GM19328 (cell line): ENCODE results near the gene NRN1L.

Experiments
- ATAC-seq: cut with Tn5 transposase; IDR thresholded peaks from one replicate; pipeline ENCODE4 v1.9.1; 2021; ENCODE audit warnings: mild to moderate bottlenecking, moderate library complexity; ENCODE audit not compliant: unreplicated experiment

The NRN1L gene

DNA sequence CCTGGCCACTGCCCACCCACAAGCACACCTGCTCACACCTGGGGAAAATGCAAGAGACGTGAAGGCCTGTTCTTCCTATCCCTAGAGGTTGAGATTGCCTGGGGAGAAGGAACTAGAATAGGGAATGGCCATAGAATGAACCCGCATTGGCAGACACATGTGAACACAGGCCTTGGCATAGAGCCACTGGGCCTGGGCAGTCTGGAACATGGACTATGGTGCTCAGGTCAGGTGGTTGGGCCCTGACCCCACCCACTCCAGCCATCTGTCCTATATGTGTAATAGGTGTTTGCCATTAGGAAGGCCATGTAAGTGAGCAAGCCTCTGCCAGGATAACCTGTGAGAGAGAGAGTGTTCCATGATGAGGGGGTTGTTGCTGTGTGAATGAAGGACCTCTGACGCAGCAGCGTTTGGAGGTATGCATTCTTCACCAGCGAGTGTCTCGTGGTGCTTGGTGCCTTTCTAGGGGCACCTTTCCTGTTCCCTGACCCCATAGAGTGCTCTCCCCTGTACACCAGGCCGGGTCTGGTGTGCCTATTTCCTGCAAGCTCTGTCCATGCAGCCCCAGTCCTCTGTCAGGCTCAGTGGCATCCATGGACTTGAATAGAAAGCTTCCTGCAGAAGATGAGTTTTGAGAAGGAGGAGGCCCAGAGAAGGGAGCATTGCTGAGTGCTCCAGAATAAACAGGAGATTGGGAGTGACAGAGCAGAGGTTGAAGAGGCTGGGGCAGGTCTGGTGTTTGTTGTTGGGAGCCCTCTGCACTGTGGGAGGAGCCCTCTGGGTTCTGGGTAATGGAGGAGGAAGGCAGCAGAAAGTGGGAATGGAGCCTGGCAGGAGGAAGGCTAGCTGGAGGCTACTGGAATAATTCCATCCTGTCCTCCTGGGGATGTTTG, 31.4 kb downstream of the NRN1L start:
- no peak for ATAC-seq

DNA sequence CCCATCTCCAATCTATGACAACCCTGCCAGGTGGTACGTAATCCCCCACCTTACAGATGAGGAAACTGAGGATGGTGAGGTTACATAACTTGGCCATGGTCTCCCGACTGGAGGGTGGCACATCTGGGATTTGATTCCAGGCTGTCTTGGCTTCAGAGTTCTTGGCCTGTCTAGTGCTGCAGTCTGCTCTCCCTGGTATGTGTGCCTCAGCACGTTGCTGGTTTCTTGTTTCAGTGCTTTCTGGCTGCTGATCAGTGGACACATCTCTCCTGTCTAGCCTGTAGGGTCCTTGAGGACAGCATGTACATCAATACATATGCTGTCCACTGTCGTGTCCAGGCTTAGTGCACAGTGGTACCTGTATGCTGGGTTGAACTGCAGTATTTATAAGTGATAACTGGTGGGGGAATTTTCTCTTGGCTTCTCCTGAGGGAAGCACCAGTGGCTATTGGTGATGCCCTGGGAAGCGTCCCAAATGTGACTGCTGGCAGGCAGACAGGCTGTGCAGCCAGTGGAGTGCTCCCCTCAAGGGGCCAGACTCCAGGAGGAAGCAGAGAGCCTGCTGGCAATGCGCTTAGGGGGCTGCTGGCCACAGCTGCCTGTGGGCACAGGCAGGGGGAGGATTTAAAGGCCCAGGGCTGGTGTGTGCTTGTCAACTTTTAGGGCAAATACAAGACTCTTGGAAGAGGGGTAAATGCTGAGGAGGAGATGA, 32.6 kb downstream of the NRN1L start:
- ATAC-seq: no peak

DNA sequence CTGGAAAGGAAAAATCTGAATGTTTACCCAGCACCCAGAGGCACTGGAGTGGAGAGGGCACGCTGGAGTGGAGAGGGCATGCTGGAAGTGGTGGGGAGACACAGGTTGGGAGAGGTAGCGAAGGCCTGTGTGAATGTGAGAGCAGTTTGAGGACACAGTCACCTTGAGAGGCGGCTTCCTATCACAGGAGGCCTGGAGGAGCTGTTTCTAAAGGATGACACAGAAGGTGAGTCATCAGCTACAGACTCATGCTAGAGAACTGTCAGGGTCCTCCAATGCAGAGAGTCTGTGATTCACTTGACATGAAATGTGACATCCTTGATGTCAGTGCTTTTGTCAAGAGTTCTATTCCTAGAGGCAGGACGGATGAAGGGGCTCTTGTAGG, 33.2 kb downstream of the NRN1L start:
- ATAC-seq: no peak

DNA sequence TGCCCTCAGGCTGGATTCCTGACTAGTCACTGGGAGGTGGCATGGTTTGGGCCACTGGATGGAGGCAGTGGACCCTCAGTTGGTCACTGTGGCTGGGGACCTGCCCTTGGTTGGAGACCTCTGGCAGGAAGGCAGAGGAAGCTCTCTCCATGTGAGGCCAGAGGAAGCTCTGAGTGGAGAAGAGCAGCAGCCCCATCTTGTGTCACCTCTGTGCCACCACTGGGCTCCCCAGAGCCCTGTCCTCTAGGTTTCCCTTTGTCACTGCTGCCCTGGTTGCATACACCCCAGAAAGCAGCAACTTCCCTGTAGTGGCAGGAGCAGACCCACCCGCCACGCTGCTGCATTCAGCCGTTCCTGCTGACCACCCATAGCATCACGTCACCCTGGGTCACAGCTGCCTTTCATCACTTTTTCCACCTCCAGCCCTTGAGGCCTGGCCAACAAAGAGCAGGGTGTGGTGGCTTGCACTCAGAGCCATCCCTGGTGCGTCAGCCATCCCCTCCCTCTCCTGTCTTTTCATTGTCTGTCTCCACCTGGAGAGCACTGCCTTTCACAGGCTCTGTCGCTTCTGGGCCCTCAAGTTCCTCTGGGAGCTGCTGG, 35.0 kb downstream of the NRN1L start:
- ATAC-seq: no peak

DNA sequence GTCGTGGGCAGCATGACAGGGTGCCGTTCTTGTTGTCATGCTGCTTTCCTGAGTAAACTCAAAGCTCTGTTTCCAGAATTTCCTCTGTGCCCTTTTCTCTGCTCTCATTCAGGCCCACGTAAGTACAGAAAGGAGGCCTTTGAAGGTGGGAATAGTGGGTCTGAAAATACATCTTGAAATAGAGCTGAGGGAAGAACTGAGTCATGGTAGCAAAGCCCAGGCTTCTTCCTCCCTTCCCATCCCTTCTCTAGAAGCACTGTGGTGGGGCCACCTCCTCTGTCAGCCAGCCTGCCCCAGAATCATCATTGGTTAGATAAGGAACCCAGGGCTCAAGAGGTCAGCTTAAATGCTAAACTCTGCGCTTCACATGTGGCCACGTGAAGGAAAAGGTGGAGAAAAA, 37.5 kb downstream of the NRN1L start:
- ATAC-seq: no peak

DNA sequence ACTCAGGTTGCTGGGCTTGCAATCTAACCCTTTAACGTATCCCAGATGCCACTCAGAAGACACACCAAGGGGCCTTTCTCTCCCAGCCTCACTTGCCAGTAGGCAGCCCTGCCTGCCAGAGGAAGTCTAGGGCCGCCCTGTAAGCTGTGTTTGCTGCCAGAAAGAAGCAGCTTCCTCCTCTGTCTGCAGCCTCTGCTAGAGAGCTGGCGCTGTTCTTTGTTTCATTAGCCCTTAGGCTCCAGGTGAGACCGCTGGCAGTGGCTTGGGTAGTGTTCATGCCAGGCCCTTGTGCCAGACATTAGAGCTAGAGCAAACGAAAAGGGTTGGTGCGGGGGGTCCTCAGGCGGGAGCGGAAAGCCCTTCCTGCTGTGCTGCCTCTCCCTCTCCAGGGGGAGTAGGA, 38.1 kb downstream of the NRN1L start:
- no peak for ATAC-seq

DNA sequence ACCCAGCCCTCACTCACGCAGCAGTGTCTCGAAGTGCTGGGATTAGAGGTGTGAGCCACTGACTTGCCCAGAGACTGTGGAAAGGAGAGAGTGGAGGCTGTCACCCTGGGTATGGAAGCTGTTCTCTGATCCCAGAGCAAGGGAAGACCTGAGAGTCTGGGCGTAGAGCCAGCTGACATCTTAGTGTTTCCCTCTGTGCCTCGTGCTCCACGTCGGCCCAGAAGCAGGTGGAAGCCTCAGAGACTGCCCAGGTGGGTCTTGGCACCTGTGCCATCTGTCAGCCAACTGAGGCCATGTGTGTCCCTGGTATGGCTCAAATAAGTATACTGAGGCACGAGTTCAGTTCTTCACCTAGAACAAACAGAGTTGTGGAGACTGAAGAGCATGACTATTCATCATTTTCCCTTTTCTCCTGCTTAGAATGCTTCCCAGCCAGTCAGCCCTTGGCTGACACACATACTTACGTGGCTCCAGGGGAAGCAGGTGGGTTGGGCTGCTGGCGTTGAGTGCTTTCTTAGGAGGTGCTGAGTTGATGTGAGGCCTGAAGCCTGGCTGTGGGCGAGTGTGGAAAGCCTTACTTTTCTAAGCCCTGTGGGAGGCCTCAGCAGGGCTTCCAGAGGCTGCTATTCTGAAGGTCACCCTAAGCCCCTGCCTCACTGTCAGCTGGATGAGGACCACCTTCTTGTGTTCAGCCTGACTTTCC, 38.9 kb downstream of the NRN1L start:
- ATAC-seq: no peak

DNA sequence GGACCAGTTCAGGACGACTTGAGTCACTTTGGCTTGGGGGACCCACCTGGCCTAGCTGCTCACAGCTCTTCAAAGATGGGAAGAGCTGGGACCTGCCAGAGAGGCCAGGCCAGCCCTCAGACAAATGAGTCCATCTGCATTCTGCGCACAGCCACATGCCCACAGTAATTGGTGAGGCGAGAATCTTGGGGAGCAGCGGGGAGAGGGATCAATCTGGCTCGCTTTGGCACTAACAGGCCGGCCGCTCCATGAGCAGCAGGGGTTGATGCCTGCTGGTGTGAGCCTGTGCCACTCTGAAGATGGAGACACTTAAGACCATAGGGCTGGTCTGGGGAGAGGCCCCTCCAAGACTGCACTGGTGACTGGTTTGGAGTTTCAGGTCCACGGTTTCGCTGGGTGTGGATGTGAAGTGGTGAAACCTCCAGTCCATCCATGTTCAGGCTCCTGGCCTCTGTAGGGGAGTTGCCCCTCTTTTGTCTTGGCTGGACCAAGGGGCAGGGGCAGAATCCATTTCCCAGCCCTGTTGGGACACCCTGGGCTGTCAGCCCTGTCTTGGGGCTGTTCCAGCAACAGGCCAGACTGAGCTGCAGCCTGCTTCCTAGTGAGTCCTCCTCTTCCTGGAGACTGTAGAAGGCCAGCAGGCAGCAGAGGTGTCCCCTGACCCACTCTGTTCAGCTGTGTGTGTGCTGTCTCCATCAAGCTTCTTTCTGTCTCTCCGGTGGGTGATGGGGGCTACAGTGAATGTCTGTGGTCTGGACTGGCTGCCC, 39.6 kb downstream of the NRN1L start:
- no peak for ATAC-seq

DNA sequence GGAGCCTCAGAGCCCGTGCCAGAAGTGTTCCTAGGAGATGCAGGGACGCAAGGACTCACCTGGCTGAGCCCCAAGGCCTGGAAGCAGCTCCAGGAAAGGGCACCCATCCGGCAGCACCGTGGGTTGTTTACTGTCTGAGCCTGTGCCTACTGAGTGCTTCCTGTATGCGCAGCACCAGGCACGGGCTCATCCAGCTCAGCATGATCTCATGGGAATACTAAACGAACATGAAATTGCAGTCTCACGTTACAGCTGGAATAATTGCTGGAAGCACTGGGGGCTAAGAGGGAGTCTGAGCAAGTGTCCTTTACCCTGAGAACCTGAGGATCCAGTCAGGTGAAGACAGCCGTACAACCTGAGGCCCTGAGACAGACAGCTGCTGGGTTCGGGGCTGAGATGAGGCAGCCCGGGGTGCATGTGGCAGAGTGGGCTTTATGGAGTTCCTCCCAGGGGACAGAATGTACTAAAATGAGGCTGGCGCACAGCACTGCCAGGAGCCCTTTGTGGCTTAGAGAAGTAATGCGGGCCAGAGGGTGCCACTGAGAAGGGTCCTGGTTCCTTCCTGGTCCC, 41.6 kb downstream of the NRN1L start:
- no peak for ATAC-seq

DNA sequence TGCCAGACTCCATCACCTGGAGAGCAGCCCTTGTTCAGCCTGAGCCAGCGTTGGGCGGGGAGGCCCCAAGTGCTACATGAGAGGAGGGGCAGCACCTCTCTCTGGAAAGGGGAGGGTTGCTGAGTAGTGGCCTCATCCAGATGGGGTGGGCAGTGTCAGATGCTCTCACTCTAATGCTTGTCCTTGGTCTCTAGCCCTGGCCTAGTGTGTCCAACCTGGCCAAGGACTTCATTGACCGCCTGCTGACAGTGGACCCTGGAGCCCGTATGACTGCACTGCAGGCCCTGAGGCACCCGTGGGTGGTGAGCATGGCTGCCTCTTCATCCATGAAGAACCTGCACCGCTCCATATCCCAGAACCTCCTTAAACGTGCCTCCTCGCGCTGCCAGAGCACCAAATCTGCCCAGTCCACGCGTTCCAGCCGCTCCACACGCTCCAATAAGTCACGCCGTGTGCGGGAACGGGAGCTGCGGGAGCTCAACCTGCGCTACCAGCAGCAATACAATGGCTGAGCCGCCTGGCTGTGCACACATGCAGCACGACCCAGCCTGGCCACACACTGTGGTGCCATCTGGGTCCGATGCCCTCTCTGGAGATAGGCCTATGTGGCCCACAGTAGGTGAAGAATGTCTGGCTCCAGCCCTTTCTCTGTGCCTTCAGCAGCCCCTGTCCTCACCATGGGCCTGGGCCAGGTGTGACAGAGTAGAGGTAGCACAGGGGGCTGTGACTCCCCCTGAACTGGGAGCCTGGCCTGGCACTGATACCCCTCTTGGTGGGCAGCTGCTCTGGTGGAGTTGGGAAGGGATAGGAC, 42.7 kb downstream of the NRN1L start:
- no peak for ATAC-seq

DNA sequence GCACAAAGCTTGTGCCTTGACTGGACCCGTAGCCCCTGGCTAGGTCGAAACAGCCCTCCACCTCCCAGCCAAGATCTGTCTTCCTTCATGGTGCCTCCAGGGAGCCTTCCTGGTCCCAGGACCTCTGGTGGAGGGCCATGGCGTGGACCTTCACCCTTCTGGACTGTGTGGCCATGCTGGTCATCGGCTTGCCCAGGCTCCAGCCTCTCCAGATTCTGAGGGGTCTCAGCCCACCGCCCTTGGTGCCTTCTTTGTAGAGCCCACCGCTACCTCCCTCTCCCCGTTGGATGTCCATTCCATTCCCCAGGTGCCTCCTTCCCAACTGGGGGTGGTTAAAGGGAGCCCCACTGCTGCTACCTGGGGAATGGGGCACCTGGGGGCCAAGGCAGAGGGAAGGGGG, 43.5 kb downstream of the NRN1L start:
- no peak for ATAC-seq

DNA sequence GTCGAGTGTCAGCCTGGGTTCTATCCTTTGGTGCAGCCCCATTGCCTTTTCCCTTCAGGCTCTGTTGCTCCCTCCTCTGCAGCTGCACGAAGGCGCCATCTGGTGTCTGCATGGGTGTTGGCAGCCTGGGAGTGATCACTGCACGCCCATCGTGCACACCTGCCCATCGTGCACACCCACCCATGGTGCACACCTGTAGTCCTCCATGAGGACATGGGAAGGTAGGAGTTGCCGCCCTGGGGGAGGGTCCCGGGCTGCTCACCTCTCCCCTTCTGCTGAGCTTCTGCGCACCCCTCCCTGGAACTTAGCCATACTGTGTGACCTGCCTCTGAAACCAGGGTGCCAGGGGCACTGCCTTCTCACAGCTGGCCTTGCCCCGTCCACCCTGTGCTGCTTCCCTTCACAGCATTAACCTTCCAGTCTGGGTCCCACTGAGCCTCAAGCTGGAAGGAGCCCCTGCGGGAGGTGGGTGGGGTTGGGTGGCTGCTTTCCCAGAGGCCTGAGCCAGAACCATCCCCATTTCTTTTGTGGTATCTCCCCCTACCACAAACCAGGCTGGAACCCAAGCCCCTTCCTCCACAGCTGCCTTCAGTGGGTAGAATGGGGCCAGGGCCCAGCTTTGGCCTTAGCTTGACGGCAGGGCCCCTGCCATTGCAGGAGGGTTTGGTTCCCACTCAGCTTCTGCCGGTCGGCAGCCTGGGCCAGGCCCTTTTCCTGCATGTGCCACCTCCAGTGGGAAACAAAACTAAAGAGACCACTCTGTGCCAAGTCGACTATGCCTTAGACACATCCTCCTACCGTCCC, 44.1 kb downstream of the NRN1L start:
- ATAC-seq: no peak

DNA sequence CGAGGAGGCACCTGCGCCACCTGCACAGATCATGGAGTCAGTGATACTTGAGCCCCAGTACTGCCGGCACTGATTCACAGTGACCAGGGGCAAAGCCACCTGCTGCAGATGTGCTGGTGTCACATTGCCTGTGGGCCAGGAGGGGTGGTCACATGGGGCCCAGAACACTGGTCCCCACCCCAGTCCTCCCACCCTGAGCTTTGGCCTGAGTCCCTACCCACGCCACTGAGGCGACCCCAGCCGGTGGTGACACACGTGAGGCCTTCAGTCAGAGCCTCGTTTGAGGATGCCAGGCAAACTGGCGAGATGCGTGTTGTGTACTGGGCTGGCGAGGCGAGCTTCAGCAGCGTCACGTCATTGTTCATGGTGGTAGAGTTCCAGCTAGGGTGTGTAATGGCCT, 45.5 kb downstream of the NRN1L start:
- no peak for ATAC-seq

DNA sequence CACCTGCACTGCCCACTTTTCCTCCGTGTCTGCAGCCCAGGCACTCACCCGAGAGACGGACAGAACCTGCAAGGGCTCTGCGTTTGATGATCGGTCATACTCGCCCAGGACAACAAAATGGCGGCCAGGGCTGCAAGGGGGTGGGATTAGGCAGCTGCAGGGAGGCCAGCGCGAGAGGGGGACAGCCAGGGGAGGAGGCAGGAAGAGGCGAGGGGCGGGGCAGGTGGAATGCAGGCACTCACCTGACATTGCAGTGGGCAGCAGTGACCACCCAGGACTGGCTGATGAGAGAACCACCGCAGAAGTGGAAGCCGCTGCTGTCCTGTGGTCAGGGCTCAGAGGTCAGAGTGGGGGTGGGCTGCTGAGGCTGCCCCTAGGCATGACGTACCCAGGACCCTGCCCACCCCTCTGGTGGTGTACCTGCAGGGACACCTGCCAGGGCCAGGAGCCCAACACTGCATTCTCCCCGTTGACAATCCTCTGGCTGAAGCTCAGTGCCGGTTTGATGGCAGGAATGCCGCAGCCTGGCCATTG, 46.1 kb downstream of the NRN1L start:
- ATAC-seq: no peak

DNA sequence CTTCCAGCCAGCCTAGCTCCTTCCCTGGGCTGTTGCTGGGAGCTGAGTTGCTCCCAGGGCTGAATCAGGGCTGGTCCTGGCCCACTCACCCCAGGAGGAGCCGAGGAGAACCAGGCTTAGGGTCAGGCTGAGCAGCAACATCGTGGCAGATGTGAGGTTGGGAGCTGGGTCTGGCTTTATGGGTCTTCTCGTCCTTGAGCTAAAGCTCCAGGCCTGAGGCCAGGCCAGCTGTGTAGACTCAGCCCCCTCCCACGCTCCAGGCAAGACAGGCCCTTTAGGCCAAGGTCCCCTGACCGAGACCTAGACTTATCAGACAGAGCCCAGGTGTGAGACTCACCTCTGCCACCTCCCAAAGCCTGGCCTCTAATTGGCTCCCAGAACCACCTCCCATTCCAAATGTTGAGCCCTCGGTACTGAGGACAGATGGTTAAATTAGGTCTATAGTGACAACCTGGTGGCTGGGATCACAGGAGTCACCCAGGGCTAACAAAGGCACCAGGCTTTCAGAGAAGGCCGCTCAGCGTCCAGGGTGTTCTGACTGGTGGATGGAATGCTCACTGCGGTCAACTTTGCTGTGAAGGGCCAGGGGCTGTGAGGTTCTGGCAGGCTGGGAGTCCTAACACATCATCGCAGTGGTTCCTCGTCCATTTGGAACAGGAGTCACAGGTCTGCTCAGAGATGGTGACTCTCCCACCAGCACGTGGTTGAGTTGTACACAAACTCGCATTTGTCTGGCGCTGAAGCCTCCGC, 47.2 kb downstream of the NRN1L start, which contains the start of gene CTRL:
CTRL (minus strand) TSS at position 151 of the 750 bp plus-strand sequence; CDS start at position 141, 10 bp downstream.
- ATAC-seq: no peak

DNA sequence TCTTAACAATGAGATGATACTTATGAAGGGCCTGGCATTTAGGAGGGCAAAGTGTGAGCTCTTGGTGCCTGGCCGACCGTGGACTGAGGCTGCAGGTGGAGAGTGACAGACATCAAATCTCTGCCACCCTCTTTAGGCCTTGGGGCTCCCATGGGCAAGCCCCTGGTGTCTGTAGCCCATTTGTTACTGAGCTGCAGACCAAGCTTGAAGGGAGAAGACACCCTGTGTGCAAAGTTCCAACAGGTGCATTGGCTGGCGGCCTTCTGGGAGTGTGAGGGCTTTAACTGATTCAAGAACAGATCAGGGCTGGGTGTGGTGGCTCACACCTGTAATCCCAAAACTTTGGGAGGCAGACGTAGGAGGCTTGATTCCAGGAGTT, 47.8 kb downstream of the NRN1L start:
- no peak for ATAC-seq

DNA sequence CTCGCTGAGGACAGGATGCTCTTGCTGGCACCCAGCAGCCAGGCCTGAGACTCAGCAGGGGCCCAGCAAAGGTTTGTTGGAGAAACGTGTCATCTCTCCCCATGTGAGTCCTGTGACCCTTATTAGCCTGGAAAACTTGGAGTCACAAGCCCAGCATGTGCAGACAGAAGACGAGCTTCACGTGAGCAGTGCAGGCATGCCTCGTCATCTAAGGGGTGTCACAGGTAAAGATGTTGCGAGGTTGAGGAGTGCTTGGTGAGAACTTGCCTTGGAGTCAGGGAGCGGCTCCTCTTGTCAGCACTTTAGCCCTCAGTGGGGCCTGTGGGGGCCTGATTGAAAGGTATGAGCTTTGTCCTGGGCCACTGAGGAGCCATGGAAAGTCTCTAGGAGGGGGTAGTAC, 49.1 kb downstream of the NRN1L start:
- ATAC-seq: no peak
